Renal cortical epithelial cell (primary cell): Measurements from ENCODE around the gene FRMD4A. TPM values are rescaled to one million over a fixed set of nuclear protein-coding genes. Genes with fewer than 3 reads are reported as not detected.
"Not testable (repeated sequence)": the region's sequence is repeated elsewhere in the genome, so short reads cannot be mapped to it uniquely, and the experiment has no call there.

Experiments used
- DNase-seq: peaks from one replicate; pipeline ENCODE4 v3.0.0-alpha.2; 2011; ENCODE audit warnings: low read depth
- total RNA-seq: library from RNA; depleted of rRNA; stranded (reverse); fragments of >200 nt; gene quantifications from 2 replicates; pipeline ENCODE4 v1.2.3, GENCODE V29; 2014

The FRMD4A gene
- total RNA-seq, 1 donor from 2014 or later, result 18.6 TPM

- no peak for DNase-seq
Observed at GRCh38 chr10:13883636-13884444, 446.9 kb downstream of the FRMD4A start.

- DNase-seq, result peak; percentile 88
Observed at GRCh38 chr10:13882119-13882711, 448.5 kb downstream of the FRMD4A start.

GRCh38 chr10:13880760-13881159 is 450.0 kb downstream of the FRMD4A start:
- DNase-seq, result no peak

GRCh38 chr10:13877154-13877909 is 453.4 kb downstream of the FRMD4A start:
- peak; percentile 27 for DNase-seq

- DNase-seq, result no peak
Observed at GRCh38 chr10:13873196-13873595, 457.5 kb downstream of the FRMD4A start.

GRCh38 chr10:13872411-13872810 is 458.3 kb downstream of the FRMD4A start:
- no peak for DNase-seq

GRCh38 chr10:13871776-13872175 is 458.9 kb downstream of the FRMD4A start:
- DNase-seq, result no peak

GRCh38 chr10:13871011-13871410 is 459.7 kb downstream of the FRMD4A start:
- no peak for DNase-seq

GRCh38 chr10:13869295-13869664 is 461.4 kb downstream of the FRMD4A start:
- no peak for DNase-seq

GRCh38 chr10:13868528-13869294 is 462.0 kb downstream of the FRMD4A start:
- no peak for DNase-seq

- DNase-seq, result no peak
Observed at GRCh38 chr10:13867822-13868221, 462.9 kb downstream of the FRMD4A start.

- DNase-seq, result peak; percentile 77
Observed at GRCh38 chr10:13865758-13866491, 464.8 kb downstream of the FRMD4A start.

- not testable (repeated sequence) for DNase-seq
Observed at GRCh38 chr10:13865220-13865619, 465.5 kb downstream of the FRMD4A start.

- no peak for DNase-seq
Observed at GRCh38 chr10:13862546-13863233, 468.0 kb downstream of the FRMD4A start.

GRCh38 chr10:13860886-13861285 is 469.8 kb downstream of the FRMD4A start:
- DNase-seq, result no peak

GRCh38 chr10:13859979-13860654 is 470.6 kb downstream of the FRMD4A start:
- DNase-seq, result no peak

GRCh38 chr10:13858709-13859108 is 472.0 kb downstream of the FRMD4A start:
- DNase-seq, result no peak

- DNase-seq, result no peak
Observed at GRCh38 chr10:13857451-13857850, 473.3 kb downstream of the FRMD4A start.

- DNase-seq, result no peak
Observed at GRCh38 chr10:13853854-13854253, 476.9 kb downstream of the FRMD4A start.

GRCh38 chr10:13852872-13853271 is 477.9 kb downstream of the FRMD4A start:
- DNase-seq, result no peak
